GM18867 (cell line): ENCODE measurements around the gene PLB1.

Source experiments
- ATAC-seq: cut with Tn5 transposase; IDR thresholded peaks from one replicate; pipeline ENCODE4 v1.9.1; 2021; ENCODE audit warnings: mild to moderate bottlenecking, moderate library complexity; ENCODE audit not compliant: unreplicated experiment

PLB1 gene

DNA sequence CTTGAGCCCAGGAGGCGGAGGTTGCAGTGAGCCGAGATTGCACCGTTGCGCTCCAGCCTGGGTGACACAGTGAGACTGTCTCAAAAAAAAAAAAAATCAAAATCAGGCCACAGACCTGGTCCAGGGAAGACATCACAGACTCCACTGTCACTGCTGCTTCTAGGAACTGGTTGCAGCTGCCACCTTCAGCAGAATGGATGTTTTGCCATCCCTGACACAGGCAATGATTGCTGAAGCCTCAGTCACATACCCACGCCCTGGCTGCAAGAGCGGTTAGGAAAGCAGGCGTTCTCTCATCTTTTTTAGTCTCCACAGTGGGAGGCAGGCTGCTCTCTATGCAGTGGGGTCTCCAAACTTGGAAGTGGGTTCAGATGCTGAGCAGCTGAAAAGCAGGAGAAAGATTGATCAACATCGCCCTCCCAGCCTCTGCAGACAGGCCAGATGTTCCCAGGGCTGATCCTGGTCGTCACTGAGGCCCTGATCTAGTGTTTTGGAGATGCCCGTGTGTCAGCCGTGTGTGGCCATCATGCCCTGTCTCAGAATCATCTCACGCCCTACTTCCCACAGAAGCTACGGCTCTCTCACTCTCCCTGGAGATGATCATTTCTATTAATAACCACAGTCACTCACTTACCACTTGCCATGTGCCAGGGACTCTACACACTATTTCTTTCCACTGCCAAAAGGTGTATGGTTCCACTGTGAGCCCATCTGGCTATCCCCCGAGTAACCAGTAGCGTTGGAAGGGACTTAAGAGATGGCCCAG, 91.8 kb downstream of the PLB1 start:
- ATAC-seq, result no peak

DNA sequence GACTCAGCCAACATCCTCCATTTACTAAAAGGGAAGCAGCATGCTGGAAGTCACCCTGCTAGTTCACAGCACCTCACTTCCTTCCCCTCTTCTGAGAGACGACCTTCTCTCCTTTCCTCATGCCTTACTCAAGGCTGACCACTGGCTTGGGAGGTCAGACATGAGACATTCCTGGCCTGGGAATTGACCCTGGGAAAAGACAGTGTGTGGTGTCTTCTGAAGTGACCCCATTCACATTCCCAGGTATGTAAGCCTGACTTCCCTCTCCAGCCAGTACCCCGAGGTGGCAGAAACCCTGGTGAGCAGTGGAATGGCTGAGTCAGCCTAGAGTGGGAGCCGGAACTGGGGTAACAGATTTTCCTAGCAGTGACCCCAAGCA, 92.4 kb downstream of the PLB1 start:
- ATAC-seq, result no peak

GRCh38 chr2:28589746-28590463, 94.0 kb downstream of the PLB1 start:
- ATAC-seq, result no peak

DNA sequence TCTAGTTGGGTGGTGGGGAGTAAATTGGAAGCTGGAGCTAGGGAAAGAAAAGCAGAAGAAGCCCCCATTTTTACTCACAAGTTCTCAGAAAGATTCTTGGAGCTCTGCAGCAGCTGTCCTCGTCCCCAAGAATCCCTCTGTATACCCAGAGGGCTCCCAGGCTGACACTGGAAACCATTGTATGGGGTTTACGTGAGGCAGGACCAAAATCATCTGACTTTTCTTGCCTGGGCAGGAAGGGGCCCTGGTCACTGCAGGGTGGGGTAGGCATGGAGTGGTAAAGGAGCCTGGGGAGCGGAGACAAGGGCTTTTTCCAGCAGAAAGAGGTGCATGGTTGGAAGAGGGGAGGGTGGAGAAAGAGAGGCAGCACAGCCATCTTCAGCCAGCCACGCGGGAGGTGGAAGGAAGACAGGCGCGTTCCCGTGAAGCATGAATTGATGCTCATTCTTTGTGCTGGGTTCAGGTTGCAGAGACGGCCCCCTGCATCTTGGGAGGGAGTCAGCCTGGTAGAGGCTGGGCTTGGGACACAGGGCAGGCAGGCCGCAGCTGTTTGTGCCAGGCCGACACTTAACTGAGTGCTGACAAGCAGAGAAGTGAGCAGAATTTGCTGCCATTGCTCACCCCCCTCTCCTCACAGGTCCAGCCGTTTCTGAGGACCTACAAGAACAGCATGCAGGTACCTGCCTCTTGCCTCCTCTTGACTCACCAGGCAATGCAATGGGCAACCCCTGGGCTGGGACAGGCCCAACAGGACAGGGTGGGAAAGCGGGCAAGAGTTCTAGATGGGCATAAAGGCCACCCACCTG, 94.8 kb downstream of the PLB1 start:
- no peak for ATAC-seq

- no peak for ATAC-seq
Observed at GRCh38 chr2:28591711-28592335, 96.0 kb downstream of the PLB1 start.

GRCh38 chr2:28592481-28592880, 96.6 kb downstream of the PLB1 start:
- no peak for ATAC-seq

- no peak for ATAC-seq
Observed at GRCh38 chr2:28593160-28593755, 97.4 kb downstream of the PLB1 start.

DNA sequence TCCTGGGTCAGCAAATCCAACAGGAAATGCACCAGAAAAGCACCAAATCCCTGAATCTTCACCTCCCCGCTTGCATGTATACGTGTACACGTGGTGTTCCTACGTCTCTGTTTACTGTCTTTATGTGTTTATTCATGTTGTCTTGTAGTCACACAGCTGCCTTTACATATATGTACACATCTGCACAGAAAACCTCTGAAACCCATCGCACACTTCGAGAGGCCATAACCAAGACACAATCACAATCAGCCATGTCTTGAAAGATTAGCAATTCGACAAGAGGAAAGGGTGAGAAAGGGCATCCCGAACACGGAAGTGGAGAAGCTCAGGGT, 98.1 kb downstream of the PLB1 start:
- ATAC-seq, result peak; percentile 10

DNA sequence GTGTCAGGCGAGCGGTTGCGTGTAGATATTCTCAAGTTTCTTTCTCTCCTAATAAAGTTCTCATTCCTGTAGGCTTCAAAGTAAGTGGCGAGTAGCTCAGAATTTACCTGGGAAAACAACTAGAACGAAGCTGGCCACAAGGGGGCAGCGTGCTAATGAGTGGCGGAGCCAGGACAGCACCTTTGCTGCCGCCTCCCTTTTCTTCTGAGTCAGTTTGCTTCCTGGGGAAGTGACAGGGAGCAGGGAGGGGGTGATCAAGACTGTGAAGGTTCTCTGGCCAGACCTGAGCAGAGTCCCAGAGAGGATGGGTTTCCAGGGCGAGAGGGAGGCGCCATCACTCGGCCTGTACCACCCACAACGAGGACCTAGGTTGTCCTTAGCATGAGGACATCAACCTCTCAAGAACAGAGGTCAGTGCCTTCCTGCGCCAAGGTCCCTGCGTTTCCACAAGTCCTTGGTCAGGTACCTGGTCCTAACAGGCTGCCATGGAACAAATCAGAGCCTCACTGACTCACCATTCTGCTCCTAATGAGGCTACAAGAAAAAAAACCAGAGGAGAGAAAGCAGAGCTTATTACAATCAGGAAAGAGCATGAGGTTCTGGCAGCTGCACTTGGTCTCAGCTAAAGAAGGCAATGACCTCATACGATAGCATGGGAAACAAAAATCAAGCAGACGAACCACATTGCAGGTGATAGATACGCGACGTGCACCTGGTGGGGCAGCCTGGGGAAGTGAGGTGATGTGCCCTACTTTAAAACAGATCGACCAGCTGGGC, 98.7 kb downstream of the PLB1 start:
- ATAC-seq, result peak; percentile 74

DNA sequence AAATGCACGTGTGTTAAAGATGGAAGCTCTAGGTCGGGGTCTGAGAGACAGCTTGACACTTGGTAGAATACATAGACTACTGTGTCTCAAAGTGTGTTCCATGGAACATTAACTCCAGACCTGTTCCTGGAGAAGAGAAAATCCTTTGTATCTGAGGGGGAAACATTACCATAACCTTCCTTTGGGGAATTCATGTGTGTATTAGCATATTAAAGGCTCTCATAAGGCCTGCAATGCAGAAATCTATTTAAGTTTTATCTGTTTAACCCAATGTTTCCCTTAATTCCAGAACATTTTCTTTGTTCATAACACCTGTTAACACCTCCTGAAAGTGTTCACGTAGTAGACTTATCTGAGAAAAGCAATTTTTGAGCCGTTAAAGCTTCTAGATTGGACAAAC, 99.5 kb downstream of the PLB1 start:
- no peak for ATAC-seq

DNA sequence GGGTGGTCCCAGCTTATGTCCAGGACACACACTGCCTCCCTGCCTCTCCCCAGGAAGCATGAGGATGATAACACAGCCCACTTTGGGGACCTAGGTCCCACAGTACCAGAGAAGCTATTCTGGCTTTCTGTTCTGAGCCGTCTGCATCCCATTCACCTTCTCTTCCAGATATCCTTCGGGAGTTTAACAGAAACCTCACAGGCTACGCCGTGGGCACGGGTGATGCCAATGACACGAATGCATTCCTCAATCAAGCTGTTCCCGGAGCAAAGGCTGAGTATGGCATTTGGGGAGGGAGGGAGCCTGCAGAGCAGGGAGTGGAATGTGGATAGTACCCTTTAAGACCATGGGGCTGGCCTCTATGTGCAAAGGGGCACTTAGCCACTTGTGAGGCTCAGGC, 102.6 kb downstream of the PLB1 start:
- no peak for ATAC-seq

GRCh38 chr2:28600181-28600580, 104.3 kb downstream of the PLB1 start:
- ATAC-seq, result no peak

GRCh38 chr2:28601616-28602015, 105.8 kb downstream of the PLB1 start:
- no peak for ATAC-seq

DNA sequence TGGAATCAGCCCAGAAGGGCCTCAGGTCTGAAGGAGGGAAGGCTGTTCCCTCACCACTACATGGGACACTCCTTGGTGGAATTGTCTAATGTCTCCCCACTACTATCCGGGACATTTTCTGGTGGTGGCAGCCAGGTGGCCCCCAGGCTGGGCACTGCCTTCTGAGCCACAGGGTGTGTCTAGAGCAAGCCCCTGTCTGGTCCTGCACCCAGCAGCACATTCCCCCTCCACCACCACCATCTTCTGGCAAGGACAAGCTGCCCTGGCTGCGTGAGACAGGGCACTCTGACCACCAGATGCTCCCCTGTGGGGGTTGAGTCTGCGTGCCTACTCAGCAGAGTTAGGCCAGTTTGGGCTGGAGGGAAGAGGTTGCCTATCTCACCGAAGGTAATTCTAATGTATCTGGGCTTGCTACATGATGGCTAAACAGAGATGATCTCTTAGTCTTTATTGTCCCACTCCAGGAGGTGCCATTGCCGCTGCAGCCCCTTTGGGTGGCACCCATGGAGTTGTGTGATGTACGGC, 106.3 kb downstream of the PLB1 start:
- ATAC-seq, result no peak

DNA sequence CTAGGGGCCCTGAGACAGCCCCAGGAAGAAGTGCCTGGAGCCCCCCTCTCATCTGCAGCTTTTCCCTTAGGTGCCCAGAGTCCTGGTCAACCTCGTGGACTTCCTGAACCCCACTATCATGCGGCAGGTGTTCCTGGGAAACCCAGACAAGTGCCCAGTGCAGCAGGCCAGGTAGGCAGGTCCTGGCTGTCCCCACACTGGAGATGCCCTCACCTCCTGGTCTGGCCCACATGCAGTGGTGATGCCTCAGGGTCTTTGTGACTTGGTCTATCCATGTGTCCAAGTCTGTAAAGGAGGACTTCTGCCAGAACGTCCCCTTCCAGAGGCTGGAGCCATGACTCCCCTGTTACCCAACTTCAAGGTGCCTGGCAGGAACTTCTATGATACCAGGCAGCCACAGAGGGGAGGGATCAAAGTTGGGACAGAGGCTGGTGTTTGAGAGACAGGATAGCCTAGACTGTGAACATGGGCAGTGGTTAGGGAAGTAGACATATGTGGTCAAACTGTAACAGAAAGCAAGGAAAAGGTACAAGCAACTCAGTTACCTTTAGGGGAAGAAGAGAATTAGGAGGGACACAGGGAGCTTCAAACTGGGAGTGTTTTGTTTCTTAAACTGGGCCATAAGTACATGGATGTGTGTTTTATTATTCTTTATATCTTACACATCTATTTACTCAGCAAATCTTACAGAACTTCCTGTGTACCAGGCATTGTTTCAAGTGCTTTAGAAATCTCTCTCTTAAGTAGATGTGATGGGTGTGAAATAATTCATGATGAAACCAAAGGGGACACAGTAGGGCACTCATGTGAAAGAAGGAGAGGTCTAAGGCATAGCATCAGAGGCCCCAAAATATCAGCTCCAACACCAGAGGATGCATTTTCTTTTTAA, 107.1 kb downstream of the PLB1 start:
- ATAC-seq, result no peak

- no peak for ATAC-seq
Observed at GRCh38 chr2:28603821-28604220, 108.0 kb downstream of the PLB1 start.

- no peak for ATAC-seq
Observed at GRCh38 chr2:28604284-28604843, 108.5 kb downstream of the PLB1 start.

DNA sequence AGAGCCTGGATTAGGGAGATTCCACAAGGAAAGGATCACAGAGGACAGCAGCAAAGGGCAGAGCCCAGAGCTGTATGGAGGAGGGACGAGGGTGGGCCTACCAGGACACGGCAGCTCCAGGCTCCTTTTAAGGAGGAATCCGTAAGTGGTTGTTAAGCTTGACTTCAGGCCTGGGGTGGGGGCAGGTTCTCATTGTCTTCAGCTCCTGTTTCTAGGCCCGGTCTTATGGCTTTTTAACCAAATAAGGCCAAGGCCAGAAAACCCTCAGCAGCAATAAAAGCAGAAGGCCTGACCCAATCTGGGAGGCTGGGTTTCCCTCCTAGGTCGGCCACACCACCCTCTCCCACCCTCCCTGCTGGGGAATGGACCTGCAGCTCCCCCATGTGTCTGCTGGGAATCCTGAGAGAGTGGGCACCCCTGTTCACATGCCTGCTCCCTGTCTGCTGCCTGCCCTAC, 111.2 kb downstream of the PLB1 start:
- no peak for ATAC-seq
